K562 (cell line): ENCODE results near the gene LRRC51. TPM values are rescaled to one million over a fixed set of nuclear protein-coding genes. Genes with fewer than 3 reads are reported as not detected.
A peak's percentile ranks its signal among the peaks of the same experiment; 100 is the strongest.

Experiments
- ATAC-seq: fragments of 200-7000 bp; cut with Tn5 transposase; 3 replicates; pipeline ENCODE4 v1.9.1; 2020; ENCODE audit warnings: moderate library complexity
- BruUV-seq: library from RNA; stranded (reverse); fragments of 400-500 nt; replicated peaks from 2 replicates; lab custom pipeline; 2021; lab: Mats Ljungman, UMichigan
- CTCF ChIA-PET: fragments of 300-600 bp; formaldehyde crosslinking; extraction: SDS; loops from one replicate; lab custom pipeline; 2021; ENCODE audit warnings: low intra/inter-chr PET ratio; lab: Yijun Ruan, JAX
- POLR2A ChIA-PET: fragments of 300-600, 350-650 bp; sonication (Branson Sonifier 250); formaldehyde crosslinking; extraction: SDS; loops from one replicate; lab custom pipeline; 2021; ENCODE audit warnings: antibody characterized with exemption, inconsistent platforms; lab: Yijun Ruan, JAX
- DNase-seq, 4 experiments: peaks; one replicate each; pipeline versions ENCODE4 v3.0.0 to v3.0.0-alpha.2; 2011 to 2018; ENCODE audit warnings: low spot score in 3 of 4, mixed read lengths in 3 of 4; ENCODE audit errors: extremely low read depth in 1 of 4
- FAIRE-seq: peaks from 2 replicates; lab custom pipeline; 2011; peaks lifted over from hg19 to GRCh38; lab: Jason Lieb, UNC
- H2AFZ ChIP-seq: 2 replicates; pipeline ENCODE4 v1.6.0; 2011; ENCODE audit warnings: low read depth, low read length, control low read depth, inconsistent platforms
- H3K27ac ChIP-seq: fragments of 200-600 bp; 3 replicates; pipeline ENCODE4 v1.8.0; 2011; ENCODE audit warnings: low read depth, mild to moderate bottlenecking, control low read depth, inconsistent platforms, low read length, moderate library complexity, mixed read lengths; ENCODE audit errors: extremely low read depth
- H3K27me3 ChIP-seq, 2 experiments: fragments of 300-600 bp in 1 of 2; 2 replicates in 1 of 2; 3 replicates in 1 of 2; pipeline versions ENCODE4 v1.6.0 to v1.8.0; 2011; ENCODE audit warnings: inconsistent platforms in 2 of 2, low read length in 2 of 2, mild to moderate bottlenecking in 1 of 2, mixed read lengths in 1 of 2, moderate library complexity in 1 of 2; ENCODE audit not compliant: control insufficient read depth in 2 of 2, insufficient read depth in 2 of 2
- H3K36me3 ChIP-seq: fragments of 300-600 bp; 3 replicates; pipeline ENCODE4 v1.8.0; 2011; ENCODE audit warnings: mild to moderate bottlenecking, low read length, inconsistent platforms; ENCODE audit not compliant: control insufficient read depth, insufficient read depth
- H3K4me1 ChIP-seq, 2 experiments: fragments of 200-600 bp in 1 of 2; replicated peaks in 1 of 2; 2 replicates in 1 of 2; 3 replicates in 1 of 2; pipeline versions ENCODE4 v1.5.1 to v1.8.0; 2011; ENCODE audit warnings: inconsistent platforms in 2 of 2, low read length in 2 of 2, mild to moderate bottlenecking in 1 of 2, mixed read lengths in 1 of 2, moderate library complexity in 1 of 2; ENCODE audit not compliant: control insufficient read depth in 2 of 2, insufficient read depth in 2 of 2
- H3K4me2 ChIP-seq: 2 replicates; pipeline ENCODE4 v1.6.1; 2011; ENCODE audit warnings: low read length, control low read depth, inconsistent platforms, mixed read lengths; ENCODE audit not compliant: insufficient read depth
- H3K4me3 ChIP-seq: fragments of 200-600 bp; sonication (generic), shearing (Covaris generic); 2 replicates; pipeline ENCODE4 v1.5.1; 2016; ENCODE audit warnings: control low read depth, inconsistent platforms
- H3K79me2 ChIP-seq: fragments of 200-600 bp; 3 replicates; pipeline ENCODE4 v1.8.0; 2011; ENCODE audit warnings: low read length, inconsistent platforms; ENCODE audit not compliant: control insufficient read depth, insufficient read depth
- H3K9ac ChIP-seq, 2 experiments: 2 replicates each; pipeline versions ENCODE4 v1.6.0 to v1.6.1; 2011; ENCODE audit warnings: low read depth in 2 of 2, low read length in 2 of 2, control low read depth in 1 of 2, inconsistent platforms in 1 of 2, mild to moderate bottlenecking in 1 of 2, mixed read lengths in 1 of 2; ENCODE audit not compliant: insufficient read depth in 1 of 2
- H3K9me1 ChIP-seq: one replicate; pipeline ENCODE4 v1.6.0; 2011; ENCODE audit warnings: inconsistent platforms, mild to moderate bottlenecking, low read length, moderate library complexity; ENCODE audit not compliant: control insufficient read depth, insufficient read depth
- H3K9me3 ChIP-seq: replicated peaks from 2 replicates; pipeline ENCODE4 v1.5.1; 2011; ENCODE audit warnings: low read depth, low read length, inconsistent platforms; ENCODE audit not compliant: control insufficient read depth, insufficient read depth
- H4K20me1 ChIP-seq: replicated peaks from 2 replicates; pipeline ENCODE4 v1.6.1; 2011; ENCODE audit warnings: low read length, inconsistent platforms, mixed read lengths; ENCODE audit not compliant: control insufficient read depth, insufficient read depth
- CHCHD3 ChIP-seq: fragments of 250-450 bp; sonication (Bioruptor Pico); IDR thresholded peaks from 2 replicates; pipeline ENCODE4 v2.1.2; 2022; ENCODE audit warnings: mild to moderate bottlenecking
- FOSL1 ChIP-seq: fragments of 200-800 bp; sonication (Bioruptor generic); conservative IDR thresholded peaks from 2 replicates; pipeline ENCODE4 v1.6.1; 2016; ENCODE audit warnings: missing genetic modification characterization, missing compliant biosample characterization
- KDM1A ChIP-seq, 2 experiments: fragments of 450-650 bp; IDR thresholded peaks; 2 replicates each; pipeline ENCODE4 v1.6.1; 2016; ENCODE audit warnings: mild to moderate bottlenecking in 2 of 2
- PHF21A ChIP-seq: fragments of 450-650 bp; IDR thresholded peaks from 2 replicates; pipeline ENCODE4 v1.6.1; 2017; ENCODE audit warnings: low read depth, borderline replicate concordance
- PHF8 ChIP-seq: fragments of 200-600 bp; sonication (generic); IDR thresholded peaks from 2 replicates; pipeline ENCODE4 v1.6.1; 2012; ENCODE audit warnings: mixed run types, mild to moderate bottlenecking, inconsistent platforms, low read length, moderate library complexity, borderline replicate concordance
- RB1 ChIP-seq: fragments of 450-650 bp; IDR thresholded peaks from 2 replicates; pipeline ENCODE4 v1.6.1; 2017; ENCODE audit warnings: low read depth, mild to moderate bottlenecking
- TAF1 ChIP-seq: IDR thresholded peaks from 2 replicates; pipeline ENCODE4 v1.6.1; 2011; ENCODE audit warnings: mild to moderate bottlenecking, low read length, moderate library complexity; ENCODE audit not compliant: insufficient read depth, control insufficient read depth, severe bottlenecking; ENCODE audit errors: extremely low read depth
- ZNF324 ChIP-seq: fragments of 250-450 bp; sonication (Bioruptor Pico); IDR thresholded peaks from 2 replicates; pipeline ENCODE4 v1.4.0; 2020; ENCODE audit warnings: mild to moderate bottlenecking
- ZNF431 ChIP-seq: sonication (generic); formaldehyde crosslinking; IDR thresholded peaks from 2 replicates; pipeline ENCODE4 v1.8.0; 2022; ENCODE audit warnings: mild to moderate bottlenecking, missing genetic modification reagents
- ZNF589 ChIP-seq: fragments of 200-800 bp; sonication (Bioruptor generic); IDR thresholded peaks from 2 replicates; pipeline ENCODE4 v1.6.1; 2016; ENCODE audit warnings: low read depth, missing genetic modification characterization, missing compliant biosample characterization
- whole genome bisulfite sequencing: fragments of 100-300 bp; shearing (Covaris generic); methylation state at CpG from one replicate; pipeline ENCODE4 v1.1.6; 2016; ENCODE audit warnings: low coverage, mixed read lengths; ENCODE audit not compliant: insufficient coverage; ENCODE audit errors: missing lambda C conversion rate; 5-methylcytosine and 5-hydroxymethylcytosine counted together
- in situ Hi-C: fragments of 300-500 bp; cut with MboI; formaldehyde crosslinking; loops from 4 replicates; pipeline ENCODE4 v1.15.0; 2018; ENCODE audit warnings: inconsistent platforms, mixed read lengths
- intact Hi-C: fragments of 100-400 bp; cut with micrococcal nuclease; formaldehyde crosslinking; loops from 2 replicates; pipeline ENCODE4 v1.14.2; 2022
- polyA plus RNA-seq, 8 experiments: library from polyadenylated mRNA; depleted of rRNA in 4 of 8; stranded (reverse) in 5 of 8; unstranded in 3 of 8; fragments of >200 nt; fragmentation: Nextera tagmentation in 2 of 8; fragmentation: Illumina TruSeq in 1 of 8; extraction: Ambion mirVana in 2 of 8; extraction: Trizol in 1 of 8; gene quantifications; 2 replicates each; pipeline versions ENCODE4 v1.2.1 to v1.2.3, GENCODE V29; 2011 to 2014; ENCODE audit warnings: inconsistent platforms in 1 of 8, missing spikeins in 1 of 8
- total RNA-seq, 7 experiments: library from RNA; depleted of rRNA in 6 of 7; stranded (reverse); fragments of >200 nt in 6 of 7; fragmentation: Illumina TruSeq in 2 of 7; extraction: Trizol in 2 of 7; gene quantifications; 2 replicates each; pipeline versions ENCODE4 v1.2.1 to v1.2.3, GENCODE V29; 2011 to 2021; ENCODE audit warnings: low replicate concordance in 1 of 7
- TF ChIP-seq, protein P1 (sequence below): fragments of 150-350 bp; IDR thresholded peaks from 2 replicates; pipeline ENCODE4 v1.6.1; 2014; ENCODE audit warnings: low read depth, mild to moderate bottlenecking, low read length, borderline replicate concordance
- TF ChIP-seq, protein P2 (sequence below): fragments of 250-450 bp; sonication (Bioruptor Pico); IDR thresholded peaks from 2 replicates; pipeline ENCODE4 v1.8.0; 2022; ENCODE audit warnings: inconsistent platforms, mild to moderate bottlenecking, moderate library complexity, borderline replicate concordance
- TF ChIP-seq, protein P3 (sequence below): IDR thresholded peaks from 2 replicates; pipeline ENCODE4 v1.6.1; 2011; ENCODE audit warnings: borderline replicate concordance, low read depth, mild to moderate bottlenecking, moderate library complexity, low read length; ENCODE audit not compliant: insufficient read depth, poor library complexity, severe bottlenecking

The LRRC51 gene
- total and polyA plus RNA-seq, 9 of the 15 experiments (the other 6 are each of a cell fraction or from before 2014, with no cell fraction given) = 4.7 to 10.6 (median 5.6) TPM

DNA sequence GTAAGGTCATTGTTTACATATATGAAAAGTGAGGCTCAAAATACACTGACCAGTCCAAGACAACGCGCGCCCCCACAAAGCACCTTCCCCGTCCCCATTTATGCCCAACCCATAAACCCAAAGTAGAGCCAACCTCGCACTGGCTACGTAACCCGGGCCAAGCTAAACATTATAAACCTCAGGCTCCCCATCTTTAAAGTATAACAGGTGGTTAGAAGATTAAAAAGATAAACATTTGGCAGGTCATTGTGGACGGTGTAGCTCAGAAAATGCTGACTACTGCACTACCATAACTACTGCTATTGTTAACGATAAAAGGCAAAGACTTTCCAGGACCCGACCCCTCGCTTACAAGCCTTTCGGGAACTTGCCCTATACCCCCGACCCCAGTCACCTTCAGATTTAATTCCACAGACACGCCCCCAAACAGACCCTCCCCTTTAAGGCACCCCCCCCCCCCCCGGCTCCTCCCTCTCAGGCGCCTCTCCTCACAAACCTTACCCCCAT, 778 bp upstream of the LRRC51 start (continued):
- TF ChIP-seq, protein P1, sequence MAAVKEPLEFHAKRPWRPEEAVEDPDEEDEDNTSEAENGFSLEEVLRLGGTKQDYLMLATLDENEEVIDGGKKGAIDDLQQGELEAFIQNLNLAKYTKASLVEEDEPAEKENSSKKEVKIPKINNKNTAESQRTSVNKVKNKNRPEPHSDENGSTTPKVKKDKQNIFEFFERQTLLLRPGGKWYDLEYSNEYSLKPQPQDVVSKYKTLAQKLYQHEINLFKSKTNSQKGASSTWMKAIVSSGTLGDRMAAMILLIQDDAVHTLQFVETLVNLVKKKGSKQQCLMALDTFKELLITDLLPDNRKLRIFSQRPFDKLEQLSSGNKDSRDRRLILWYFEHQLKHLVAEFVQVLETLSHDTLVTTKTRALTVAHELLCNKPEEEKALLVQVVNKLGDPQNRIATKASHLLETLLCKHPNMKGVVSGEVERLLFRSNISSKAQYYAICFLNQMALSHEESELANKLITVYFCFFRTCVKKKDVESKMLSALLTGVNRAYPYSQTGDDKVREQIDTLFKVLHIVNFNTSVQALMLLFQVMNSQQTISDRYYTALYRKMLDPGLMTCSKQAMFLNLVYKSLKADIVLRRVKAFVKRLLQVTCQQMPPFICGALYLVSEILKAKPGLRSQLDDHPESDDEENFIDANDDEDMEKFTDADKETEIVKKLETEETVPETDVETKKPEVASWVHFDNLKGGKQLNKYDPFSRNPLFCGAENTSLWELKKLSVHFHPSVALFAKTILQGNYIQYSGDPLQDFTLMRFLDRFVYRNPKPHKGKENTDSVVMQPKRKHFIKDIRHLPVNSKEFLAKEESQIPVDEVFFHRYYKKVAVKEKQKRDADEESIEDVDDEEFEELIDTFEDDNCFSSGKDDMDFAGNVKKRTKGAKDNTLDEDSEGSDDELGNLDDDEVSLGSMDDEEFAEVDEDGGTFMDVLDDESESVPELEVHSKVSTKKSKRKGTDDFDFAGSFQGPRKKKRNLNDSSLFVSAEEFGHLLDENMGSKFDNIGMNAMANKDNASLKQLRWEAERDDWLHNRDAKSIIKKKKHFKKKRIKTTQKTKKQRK = no peak

DNA sequence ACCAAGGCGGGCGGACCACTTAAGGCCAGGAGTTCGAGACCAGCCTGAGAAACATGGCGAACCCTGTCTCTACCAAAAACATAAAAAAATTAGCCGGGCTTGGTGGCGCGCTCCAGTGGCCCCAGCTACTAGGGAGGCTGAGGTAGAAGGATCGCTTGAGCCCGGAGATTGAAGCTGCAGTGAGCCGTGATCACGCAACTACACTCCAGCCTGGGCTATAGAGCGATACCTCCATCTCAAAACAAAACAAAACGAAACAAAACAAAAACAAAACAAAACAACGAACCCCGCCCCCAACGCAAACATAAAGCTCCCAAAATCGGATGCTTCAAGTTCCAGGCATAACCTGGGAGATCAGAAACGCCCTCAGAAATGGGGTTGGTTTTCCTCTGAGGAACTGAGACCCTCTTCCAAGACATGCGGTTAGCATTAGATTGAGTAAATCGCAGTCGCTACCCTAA, 564 bp downstream of the LRRC51 start:
- no peak for DNase-seq
- Histone ChIP-seq H3K9ac (peak overlapping the region; percentile 82 to 84), H3K9me3 (no peaks in the 10 kb centered on the region), H3K36me3 (peaks cover 3% of the 10 kb centered on the region; the same call in 2 of the 3 replicates), H3K27ac (peak overlapping the region; percentile 76), H4K20me1 (0 out of 2 replicates have a peak, but pooled peaks cover 6% of the 10 kb centered on the region), H3K4me3 (peak overlapping the region; percentile 70), H3K4me2 (peak overlapping the region; percentile 95), H3K9me1 (no peaks in the 10 kb centered on the region), H2AFZ (peak overlapping the region; percentile 99), H3K27me3 (no peaks in the 10 kb centered on the region), H3K79me2 (peaks cover 38% of the 10 kb centered on the region), H3K4me1 (peaks cover 6 to 11% of the 10 kb centered on the region in 2 experiments; a peak in 3 of 5 replicates)
- no peak for FAIRE-seq
- intact Hi-C loops (loop anchor here (2.0 kb wide), 1 partner anchor 40 kb away; no protein-coding TSS in a partner anchor), in situ Hi-C loops (no loop called here)
- WGBS = 50% methylated on average over 21 of the region's 21 CpGs
- no peak for ATAC-seq
- BruUV-seq = TSS peak; percentile 76
- CTCF ChIA-PET = no interaction called here
- POLR2A ChIA-PET = interaction anchor here (1.3 to 2.3 kb wide), 4 partner anchors 9 to 20 kb away, joined by 5 to 15 read pairs (median 8); no protein-coding TSS in a partner anchor
- TF ChIP-seq ZNF324 (CRISPR knock-in tag) = no peak
- TF ChIP-seq, protein P2, sequence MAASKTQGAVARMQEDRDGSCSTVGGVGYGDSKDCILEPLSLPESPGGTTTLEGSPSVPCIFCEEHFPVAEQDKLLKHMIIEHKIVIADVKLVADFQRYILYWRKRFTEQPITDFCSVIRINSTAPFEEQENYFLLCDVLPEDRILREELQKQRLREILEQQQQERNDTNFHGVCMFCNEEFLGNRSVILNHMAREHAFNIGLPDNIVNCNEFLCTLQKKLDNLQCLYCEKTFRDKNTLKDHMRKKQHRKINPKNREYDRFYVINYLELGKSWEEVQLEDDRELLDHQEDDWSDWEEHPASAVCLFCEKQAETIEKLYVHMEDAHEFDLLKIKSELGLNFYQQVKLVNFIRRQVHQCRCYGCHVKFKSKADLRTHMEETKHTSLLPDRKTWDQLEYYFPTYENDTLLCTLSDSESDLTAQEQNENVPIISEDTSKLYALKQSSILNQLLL (CRISPR knock-in tag) = no peak
- TF ChIP-seq ZNF431 (CRISPR knock-in tag) = no peak
- 0 out of 2 replicates have a peak, but pooled peaks have one; percentile 9 for TF ChIP-seq PHF21A
- TF ChIP-seq RB1 = no peak
- no peak for TF ChIP-seq CHCHD3 (CRISPR knock-in tag)
- TF ChIP-seq TAF1 = no peak
- peak in 1 of 2 experiments; percentile 42; a peak in 1 of 4 replicates for TF ChIP-seq KDM1A (IDR thresholded peaks at IDR 0.05)
- no peak for TF ChIP-seq ZNF589 (CRISPR knock-in tag)
- TF ChIP-seq FOSL1 (tag) = no peak
- TF ChIP-seq PHF8 = no peak
- TF ChIP-seq, protein P3, sequence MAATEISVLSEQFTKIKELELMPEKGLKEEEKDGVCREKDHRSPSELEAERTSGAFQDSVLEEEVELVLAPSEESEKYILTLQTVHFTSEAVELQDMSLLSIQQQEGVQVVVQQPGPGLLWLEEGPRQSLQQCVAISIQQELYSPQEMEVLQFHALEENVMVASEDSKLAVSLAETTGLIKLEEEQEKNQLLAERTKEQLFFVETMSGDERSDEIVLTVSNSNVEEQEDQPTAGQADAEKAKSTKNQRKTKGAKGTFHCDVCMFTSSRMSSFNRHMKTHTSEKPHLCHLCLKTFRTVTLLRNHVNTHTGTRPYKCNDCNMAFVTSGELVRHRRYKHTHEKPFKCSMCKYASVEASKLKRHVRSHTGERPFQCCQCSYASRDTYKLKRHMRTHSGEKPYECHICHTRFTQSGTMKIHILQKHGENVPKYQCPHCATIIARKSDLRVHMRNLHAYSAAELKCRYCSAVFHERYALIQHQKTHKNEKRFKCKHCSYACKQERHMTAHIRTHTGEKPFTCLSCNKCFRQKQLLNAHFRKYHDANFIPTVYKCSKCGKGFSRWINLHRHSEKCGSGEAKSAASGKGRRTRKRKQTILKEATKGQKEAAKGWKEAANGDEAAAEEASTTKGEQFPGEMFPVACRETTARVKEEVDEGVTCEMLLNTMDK = no peak
